HG03521 (cell line): ENCODE measurements around the gene ZCWPW1.
"Not testable (repeated sequence)": the region's sequence is repeated elsewhere in the genome, so short reads cannot be mapped to it uniquely, and the experiment has no call there.

Experiments
- ATAC-seq: cut with Tn5 transposase; IDR thresholded peaks from one replicate; pipeline ENCODE4 v1.9.1; 2021; ENCODE audit warnings: mild to moderate bottlenecking, moderate library complexity; ENCODE audit not compliant: unreplicated experiment

The ZCWPW1 gene

DNA sequence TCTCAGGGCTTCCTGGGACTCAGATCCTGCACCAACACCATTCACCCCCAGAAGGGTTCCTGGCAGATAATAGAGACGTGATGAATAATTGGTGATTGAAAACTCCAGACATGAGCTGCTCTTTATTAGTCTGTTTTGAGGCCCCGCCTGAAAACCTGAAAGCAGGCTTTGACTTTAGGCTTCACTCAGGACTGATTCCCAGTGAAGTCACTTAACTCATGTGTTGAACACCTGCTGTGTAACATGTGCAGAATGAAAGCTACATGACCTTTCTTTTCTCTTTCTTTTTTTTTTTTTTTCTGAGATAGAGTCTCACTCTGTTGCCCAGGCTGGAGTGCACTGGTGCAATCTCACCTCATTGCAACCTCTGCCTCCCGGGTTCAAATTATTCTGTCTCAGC is 26.7 kb upstream of the ZCWPW1 start:
- no peak for ATAC-seq

- ATAC-seq, result not testable (repeated sequence)
Measured at GRCh38 chr7:100453854-100454253, 25.4 kb upstream of the ZCWPW1 start.

GRCh38 chr7:100452513-100452912 is 24.0 kb upstream of the ZCWPW1 start:
- no peak for ATAC-seq

GRCh38 chr7:100449190-100449795 is 20.8 kb upstream of the ZCWPW1 start:
- no peak for ATAC-seq

DNA sequence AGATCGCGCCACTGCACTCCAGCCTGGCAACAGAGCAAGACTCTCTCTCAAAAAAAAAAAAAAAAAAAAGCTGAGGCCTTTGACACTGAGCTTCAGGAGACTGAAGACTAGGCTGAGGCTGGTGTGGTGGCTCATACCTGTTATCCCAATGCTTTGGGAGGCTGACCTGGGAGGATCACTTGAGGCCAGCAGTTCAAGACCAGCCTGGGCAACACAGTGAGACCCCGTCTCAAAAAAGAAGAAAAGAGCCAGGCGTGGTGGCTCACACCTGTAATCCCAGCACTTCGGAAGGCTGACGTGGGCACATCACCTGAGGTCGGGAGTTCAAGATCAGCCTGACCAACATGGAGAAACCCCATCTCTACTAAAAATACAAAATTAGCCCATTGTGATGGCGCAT is 18.9 kb upstream of the ZCWPW1 start:
- not testable (repeated sequence) for ATAC-seq

GRCh38 chr7:100446040-100446439 is 17.5 kb upstream of the ZCWPW1 start:
- ATAC-seq, result no peak

DNA sequence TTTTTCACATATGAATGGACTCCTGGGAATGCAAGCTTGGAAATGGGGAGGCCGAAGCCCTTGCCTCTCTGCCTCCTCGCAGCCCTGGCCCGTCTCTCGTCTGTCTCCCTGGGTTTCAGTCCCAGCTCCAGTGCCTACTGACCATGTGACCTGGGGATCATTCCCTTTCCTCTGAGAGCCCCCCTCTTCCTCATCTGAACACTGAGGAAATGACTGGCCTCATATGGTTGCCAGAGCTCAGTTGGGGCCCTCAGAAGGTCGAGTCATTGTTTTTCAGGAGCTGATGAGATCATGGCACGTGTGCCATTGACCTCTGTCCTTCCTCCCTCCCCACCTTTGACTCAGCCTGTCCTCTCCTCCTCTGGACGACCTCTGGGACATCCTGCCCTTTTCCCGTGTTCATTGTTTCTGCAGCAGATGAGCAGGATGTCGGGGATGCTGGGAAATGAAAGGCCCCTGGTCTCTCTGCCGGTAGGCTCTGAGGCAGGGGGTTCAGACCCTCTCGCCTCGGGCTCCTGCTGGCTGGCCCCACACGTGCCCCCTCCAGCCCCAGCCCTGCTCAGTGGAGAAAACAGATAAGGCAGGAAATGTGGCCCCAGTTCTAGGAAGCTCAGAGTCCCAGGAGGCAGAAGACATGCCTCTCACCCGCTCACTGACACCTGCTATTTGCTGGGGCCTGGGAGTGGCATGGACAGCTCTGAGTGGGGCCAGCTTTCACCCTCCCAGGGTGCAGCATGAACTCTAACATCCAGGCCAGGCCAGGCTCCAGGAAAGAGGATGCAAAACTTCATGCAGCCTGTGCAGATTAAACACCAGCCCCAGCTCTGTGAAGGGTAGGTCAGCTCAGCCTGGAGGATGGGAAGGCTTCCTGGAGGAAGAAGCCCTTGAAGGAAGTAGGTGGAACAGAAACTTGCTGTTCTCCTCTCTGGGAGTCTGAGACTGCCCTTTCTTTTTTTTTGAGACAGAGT is 16.1 kb upstream of the ZCWPW1 start:
- ATAC-seq, result no peak

DNA sequence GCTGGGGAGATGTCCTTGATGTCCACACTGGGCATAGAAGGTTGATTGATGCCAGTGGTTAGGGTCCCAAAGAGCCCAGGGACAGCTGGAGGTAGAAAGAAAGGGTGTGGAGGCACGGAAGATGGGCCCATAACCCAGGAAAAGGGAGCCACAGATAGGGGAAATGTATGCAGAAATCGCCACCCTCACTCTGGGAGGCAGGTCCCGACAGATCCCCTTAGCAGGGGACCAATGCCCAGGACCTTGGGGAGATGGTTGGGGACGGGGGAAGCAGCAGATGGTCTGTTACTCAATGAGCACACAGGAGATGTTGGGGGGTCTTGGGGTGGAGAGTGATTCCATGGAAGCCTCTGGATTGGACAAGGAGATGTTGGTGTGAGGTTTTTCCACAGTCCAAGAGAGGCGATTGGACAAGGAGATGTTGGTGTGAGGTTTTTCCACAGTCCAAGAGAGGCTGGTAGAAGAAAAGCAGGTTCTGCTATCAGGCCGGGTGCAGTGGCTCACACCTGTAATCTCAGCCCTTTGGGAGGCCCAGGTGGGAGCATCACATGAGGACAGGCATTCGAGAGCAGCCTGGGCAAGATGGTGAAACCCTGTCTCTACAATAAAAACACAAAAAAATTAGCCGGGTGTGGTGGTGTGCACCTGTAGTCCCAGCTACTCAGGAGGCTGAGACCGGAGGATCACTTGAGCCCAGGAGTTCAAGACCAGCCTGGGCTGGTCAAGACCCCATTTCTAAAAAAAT is 14.8 kb upstream of the ZCWPW1 start:
- ATAC-seq, result no peak

GRCh38 chr7:100441641-100442535 is 13.4 kb upstream of the ZCWPW1 start:
- no peak for ATAC-seq

DNA sequence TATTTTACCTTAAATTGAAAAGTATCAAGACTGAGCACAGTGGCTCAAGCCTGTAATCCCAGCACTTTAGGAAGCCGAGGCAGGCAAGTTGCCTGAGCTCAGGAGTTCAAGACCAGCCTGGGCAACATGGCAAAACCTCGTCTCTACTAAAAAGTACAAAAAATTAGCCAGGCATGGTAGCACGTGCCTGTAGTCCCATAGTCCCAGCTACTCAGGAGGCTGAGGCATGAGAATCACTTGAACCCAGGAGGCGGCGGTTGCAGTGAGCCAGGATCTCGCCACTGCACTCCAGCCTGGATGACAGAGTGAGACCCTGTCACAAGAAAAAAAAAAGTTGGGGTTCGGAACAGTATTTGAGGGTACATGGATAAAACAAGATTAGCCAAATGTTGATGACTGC is 10.7 kb upstream of the ZCWPW1 start:
- not testable (repeated sequence) for ATAC-seq

DNA sequence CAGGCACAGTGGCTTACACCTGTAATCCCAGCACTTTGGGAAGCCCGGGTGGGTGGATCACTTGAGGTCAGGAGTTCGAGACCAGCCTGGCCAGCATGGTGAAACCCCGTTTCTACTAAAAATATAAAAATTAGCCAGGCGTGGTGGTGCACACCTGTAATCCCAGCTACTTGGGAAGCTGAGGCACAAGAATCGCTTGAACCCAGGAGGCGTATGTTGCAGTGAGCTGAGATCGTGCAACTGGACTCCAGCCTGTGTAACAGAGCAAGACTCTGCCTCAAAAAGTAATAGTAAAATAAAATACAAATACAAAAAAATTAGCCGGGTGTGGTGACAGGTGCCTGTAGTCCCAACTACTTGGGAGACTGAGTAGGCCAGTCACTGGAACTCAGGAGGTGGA is 10.2 kb upstream of the ZCWPW1 start:
- not testable (repeated sequence) for ATAC-seq

- no peak for ATAC-seq
Measured at GRCh38 chr7:100438172-100438571, 9.7 kb upstream of the ZCWPW1 start.

- no peak for ATAC-seq
Measured at GRCh38 chr7:100437150-100438100, 8.9 kb upstream of the ZCWPW1 start.

- ATAC-seq, result peak; percentile 25
Measured at GRCh38 chr7:100435401-100436304, 7.2 kb upstream of the ZCWPW1 start.

DNA sequence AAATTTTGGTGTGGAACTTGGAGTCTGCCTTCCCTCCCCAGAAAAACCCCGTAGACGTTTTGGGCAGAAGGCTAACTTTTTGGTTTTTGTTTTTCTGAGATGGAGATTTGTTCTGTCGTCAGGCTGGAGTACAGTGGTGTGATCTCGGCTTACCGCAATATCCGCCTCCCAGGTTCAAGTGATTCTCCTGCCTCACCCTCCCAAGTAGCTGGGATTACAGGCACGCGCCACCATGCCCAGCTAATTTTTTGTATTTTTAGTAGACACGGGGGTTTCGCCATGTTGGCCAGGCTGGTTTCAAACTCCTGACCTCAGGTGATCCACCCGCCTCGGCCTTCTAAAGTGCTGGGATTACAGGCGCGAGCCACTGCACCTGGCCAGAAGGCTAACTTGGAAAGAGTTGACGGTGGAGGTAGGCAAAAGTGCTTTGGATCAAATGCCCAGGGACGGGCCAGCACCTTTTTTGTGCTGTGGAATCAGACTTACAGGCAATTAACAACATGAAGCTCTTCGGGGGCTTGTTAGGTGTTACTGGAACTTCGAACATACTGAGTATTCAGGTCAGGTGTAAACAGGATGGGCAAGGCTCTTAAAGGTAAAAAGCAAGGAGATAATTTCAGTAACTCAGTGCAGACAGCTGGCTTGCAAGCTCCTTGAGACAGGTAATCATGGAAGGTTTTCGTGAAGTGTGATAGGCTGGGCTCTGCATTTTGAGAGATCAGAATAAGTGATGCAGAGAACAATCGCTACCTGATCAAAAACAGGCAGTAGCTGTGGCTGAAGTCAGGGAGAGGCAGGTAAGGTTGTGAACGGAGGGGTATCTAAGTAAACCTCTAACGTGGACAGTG is 6.0 kb upstream of the ZCWPW1 start:
- no peak for ATAC-seq

DNA sequence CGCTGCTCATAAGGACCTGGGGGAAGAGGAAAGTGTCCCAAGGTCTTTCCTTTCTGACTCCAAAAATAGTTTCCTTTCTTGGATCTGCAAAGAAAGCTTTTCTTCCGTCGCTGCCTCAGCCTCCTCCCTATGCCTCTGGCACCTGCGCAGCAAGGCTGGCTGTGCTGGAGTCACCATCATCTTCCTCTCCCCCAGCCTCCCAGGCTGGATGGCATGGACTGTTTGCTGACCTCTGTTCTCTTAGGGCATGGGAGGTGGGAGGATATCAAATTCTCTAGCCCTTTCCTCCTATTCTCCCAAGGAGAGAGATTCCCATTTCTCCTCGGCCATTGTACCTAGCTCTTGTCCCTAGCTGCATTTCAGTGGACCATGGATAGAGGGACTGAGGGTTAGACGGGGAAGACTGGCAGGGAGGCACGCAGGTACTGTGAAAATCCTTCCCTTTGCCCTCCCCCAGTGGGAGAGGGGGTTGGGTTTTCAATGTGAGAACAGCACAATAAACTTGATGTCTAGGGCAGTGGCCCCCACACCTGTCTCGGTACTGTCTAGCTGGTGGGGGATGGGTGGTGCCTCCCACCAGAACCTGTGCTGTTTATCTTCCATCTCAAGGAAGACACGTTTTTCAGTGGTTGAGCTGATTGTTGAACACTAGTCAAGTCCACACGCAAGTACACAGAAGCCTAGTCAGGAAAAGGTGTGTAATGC is 5.2 kb upstream of the ZCWPW1 start:
- no peak for ATAC-seq

DNA sequence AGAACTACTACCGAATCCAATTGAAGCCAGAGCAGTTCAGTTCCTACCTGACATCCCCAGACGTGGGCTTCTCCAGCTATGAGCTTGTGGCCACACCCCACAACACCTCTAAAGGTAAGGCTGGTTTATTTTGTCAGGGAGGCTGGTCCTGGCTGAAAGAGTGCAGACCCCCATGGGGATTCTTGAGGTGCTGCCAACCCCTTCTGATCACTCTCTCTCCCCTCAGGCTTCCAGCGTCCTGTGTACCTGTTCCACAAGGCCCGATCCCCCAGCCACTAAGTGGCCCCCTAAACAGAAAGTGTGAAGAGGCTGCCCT is 4.7 kb upstream of the ZCWPW1 start:
- no peak for ATAC-seq
